NCI-H446 treated with DMSO at 0.1 percent for 48 hours (cell line): Measurements from ENCODE around the gene CDK5RAP2.
A peak's percentile ranks its signal among the peaks of the same experiment; 100 is the strongest.
"Not testable (repeated sequence)": the region's sequence is repeated elsewhere in the genome, so short reads cannot be mapped to it uniquely, and the experiment has no call there.

Experiments
- DNase-seq: peaks from one replicate; lab custom pipeline; 2025; lab: John Stamatoyannopoulos, UW

CDK5RAP2 gene

GRCh38 chr9:120580051-120580896 is at the start of gene CDK5RAP2:
Gene CDK5RAP2, minus strand, starts transcription at chr9:120580167. Its CDS starts 189 bp downstream, at chr9:120579978.
- DNase-seq, result peak; percentile 94

DNA sequence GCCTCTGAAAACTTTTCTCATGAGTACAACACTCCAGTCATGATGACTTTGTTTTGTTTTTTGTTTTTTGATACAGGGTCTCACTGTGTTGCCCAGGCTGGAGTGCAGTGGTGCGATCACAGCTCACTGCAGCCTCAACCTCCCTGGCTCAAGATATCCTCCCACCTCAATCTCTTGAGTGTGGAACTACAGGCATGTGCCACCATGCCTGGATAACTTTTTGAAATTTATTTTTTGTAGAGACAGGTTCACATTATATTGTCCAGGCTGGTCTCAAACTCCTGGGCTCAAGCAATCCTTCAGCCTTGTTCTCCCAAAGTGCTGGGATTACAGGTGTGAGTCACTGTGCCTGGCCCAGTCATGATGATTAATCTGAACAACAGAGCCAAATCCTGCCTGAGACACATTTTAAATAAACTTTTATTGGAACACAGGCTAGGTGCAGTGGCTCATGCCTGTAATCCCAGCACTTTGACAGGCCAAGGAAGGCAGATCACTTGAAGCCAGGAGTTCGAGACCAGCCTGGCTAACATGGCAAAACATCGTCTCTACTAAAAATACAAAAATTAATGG is 49.0 kb upstream of the CDK5RAP2 start:
- DNase-seq, result not testable (repeated sequence)

DNA sequence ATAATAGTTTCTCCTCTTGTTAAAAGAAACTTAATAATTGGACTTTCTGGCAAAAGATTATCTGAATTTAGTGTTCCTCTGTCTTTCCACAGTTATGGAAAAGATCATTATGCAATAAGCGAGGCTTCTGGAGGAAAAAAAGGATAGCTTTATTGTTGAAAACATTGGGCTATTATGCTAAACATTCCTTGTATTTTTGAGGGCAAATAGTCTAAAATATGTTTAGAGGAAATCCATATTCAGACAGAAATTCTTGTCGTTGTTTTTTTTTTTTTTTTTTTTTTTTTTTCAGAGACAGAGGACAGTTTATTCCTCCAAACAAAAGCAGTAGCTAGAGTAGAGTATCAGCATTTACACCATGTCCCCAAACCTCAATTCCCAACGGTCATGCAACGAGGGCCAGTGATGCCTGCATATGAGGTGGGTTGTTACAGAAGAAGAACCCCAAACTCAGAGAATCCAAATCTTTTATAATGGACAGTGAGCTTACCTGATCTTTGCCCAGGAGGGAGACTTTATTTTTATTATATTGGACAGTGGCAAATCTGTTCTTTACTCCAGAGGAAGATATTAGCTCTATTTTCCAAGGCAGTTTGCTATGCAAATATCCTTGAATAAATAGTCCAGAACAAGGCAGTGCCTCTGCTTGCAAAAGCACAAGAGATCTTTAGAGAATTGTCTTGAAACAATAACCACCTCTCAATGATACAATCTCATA is 48.4 kb upstream of the CDK5RAP2 start:
- no peak for DNase-seq

DNA sequence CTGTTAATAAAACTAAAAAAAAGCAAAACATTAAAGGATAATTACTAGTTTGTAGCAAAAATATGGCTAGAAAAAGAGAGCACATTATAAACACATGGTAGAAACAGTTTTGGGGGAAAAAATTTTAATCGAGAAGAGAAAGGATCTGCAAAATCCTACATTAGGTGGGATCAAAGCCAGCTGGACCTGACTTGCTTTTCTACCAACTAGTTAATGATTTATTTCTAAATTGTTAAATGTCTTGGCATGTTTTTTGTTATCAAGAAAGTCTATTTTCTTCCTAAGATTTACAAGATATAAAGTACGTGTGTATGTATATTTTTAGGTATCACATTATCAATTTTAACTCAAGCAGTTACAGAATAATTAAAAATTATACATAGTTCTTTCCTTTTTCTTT is 47.1 kb upstream of the CDK5RAP2 start:
- DNase-seq, result no peak

GRCh38 chr9:120626512-120626911 is 46.5 kb upstream of the CDK5RAP2 start:
- no peak for DNase-seq

GRCh38 chr9:120625222-120625621 is 45.3 kb upstream of the CDK5RAP2 start:
- DNase-seq, result no peak

DNA sequence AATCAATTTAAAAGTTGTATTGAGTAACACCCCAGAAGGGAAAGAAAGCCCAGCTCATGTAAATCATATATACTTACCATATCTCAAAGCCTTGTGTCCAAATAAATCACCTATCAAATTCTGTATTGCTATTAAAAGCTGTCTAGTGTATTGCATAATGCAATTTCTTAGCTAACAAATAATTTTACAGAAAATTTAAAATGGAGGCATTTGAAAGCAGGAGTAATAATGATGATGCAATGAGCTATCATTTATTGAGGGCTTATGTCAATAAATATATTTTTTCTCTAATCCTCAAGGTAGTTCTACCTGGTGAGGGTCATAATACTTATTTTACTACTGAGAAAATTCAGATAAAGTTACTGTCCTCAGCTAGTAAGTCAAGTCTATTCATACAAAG is 42.8 kb upstream of the CDK5RAP2 start:
- no peak for DNase-seq

- DNase-seq, result no peak
Measured at GRCh38 chr9:120621941-120622340, 42.0 kb upstream of the CDK5RAP2 start.

- DNase-seq, result peak; percentile 18
Measured at GRCh38 chr9:120619751-120620655, 40.0 kb upstream of the CDK5RAP2 start.

- no peak for DNase-seq
Measured at GRCh38 chr9:120616966-120617935, 37.3 kb upstream of the CDK5RAP2 start.

DNA sequence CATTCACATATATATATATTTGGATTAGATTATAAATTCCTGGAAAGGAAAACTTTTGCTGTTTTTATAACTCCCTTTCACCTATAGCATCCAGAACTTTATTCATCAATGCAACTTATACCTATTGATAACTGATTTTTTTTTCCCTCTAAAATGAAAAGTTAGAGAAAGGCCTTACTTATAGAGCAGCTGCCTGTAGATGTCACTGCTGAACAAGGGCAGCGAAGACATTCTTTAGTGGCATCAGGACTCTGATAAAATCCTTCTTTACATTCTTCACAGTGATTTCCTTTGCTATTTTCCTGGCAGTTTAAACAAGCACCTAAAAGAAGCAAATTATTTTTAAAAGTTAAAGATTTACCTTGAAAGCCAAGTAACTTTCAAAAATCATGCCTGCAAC is 32.3 kb upstream of the CDK5RAP2 start:
- no peak for DNase-seq

GRCh38 chr9:120611690-120612068 is 31.7 kb upstream of the CDK5RAP2 start:
- DNase-seq, result no peak

- DNase-seq, result no peak
Measured at GRCh38 chr9:120610975-120611689, 31.2 kb upstream of the CDK5RAP2 start.

- no peak for DNase-seq
Measured at GRCh38 chr9:120609636-120610035, 29.7 kb upstream of the CDK5RAP2 start.

GRCh38 chr9:120608421-120608820 is 28.5 kb upstream of the CDK5RAP2 start:
- DNase-seq, result no peak

GRCh38 chr9:120603591-120603990 is 23.6 kb upstream of the CDK5RAP2 start:
- DNase-seq, result no peak

GRCh38 chr9:120603010-120603409 is 23.0 kb upstream of the CDK5RAP2 start:
- DNase-seq, result no peak

GRCh38 chr9:120593955-120594277 is 13.9 kb upstream of the CDK5RAP2 start:
- no peak for DNase-seq

DNA sequence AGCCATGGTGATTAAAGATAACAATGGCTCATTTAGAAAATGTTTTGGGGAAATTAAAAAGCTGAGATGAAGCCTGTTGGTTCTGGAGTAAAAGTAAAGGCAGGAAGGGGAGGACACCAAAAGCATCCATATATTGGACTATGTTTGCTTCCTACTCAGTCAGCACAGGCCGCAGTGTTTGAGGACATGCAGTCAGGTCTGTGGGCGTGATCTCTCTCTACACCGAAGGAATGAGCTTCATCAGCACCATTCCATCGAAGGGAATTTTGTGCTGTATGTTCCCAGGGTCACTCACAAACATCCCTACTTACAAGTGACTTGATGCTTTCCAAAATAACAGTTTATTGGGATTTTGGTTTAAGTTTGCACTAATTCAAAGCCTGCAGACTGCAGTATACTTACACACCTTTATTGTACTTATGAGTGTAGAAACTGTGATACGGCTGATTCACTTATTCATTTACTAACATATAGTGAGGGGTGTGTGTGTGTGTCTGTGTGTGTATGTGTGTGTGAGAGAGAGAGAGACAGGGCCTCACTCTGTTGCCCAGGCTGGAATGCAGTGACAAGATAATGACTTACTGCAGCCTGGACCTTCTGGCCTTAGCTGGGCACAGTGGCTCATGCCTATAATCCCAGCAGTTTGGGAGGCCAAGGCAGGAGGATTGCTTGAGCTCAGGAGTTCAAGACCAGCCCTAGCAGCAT is 13.4 kb upstream of the CDK5RAP2 start:
- no peak for DNase-seq

DNA sequence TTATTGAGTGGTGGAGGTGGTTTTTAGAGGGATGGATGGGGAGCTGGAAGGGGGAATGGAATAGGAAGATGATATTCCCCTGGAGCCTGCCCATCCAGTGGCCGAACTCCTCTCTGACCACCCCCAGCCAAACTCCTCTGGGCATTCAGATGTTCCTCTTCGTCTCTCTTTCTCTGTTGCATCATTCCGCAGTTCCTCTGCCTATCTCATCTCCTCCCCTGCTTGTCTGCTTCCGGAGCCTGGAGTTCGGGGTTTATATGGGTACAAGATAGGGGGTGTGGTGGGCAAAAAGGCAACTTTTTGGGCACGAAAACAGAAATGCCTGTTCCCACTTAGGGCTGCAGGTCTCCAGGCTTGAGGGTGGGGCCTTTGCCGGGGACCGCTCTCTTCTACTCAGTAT is 12.2 kb upstream of the CDK5RAP2 start:
- DNase-seq, result no peak
